ENCODE results near the gene IL25. TPM values are rescaled to one million over a fixed set of nuclear protein-coding genes. Genes with fewer than 3 reads are reported as not detected.

IL25 gene
- total and polyA plus RNA-seq, 2 of the 13 experiments (the other 11 are each of a cell fraction or from before 2014, with no cell fraction given): not detected

DNA sequence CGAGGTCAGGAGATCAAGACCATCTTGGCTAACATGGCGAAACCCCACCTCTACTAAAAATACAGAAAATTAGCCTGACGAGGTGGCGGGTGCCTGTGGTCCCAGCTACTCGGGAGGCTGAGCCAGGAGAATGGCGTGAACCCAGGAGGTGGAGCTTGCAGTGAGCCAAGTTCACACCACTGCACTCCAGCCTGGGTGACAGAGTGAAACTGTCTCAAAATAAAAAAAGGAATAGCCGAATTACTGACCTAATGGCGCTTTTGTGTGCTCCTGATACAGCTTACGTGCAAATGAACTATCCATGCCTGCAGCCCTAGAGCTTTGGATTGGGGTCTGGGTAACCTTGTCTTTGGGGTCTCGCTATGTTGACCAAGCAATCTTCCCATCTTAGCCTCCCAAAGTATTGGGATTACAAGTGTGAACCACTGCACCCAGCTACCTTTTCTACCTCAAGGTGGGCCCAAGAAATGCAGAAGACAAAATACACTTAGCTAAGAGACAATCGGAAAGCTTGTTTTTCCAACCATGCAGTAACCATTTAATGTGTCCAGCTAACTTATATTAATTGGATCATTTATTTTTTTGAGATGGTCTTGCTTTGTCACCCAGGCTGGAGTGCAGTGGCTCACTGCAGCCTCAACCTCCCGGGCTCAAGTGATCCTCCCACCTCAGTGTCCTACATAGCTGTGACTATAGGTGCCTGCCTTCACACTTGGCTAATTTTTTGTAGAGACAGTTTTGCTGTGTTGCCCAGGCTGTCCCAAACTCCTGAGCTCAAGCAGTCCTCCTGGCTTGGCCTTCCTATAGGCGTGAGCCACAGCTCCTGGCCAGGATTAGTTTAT is 45.9 kb upstream of the IL25 start (continued):
- TF ChIP-seq, protein P1, sequence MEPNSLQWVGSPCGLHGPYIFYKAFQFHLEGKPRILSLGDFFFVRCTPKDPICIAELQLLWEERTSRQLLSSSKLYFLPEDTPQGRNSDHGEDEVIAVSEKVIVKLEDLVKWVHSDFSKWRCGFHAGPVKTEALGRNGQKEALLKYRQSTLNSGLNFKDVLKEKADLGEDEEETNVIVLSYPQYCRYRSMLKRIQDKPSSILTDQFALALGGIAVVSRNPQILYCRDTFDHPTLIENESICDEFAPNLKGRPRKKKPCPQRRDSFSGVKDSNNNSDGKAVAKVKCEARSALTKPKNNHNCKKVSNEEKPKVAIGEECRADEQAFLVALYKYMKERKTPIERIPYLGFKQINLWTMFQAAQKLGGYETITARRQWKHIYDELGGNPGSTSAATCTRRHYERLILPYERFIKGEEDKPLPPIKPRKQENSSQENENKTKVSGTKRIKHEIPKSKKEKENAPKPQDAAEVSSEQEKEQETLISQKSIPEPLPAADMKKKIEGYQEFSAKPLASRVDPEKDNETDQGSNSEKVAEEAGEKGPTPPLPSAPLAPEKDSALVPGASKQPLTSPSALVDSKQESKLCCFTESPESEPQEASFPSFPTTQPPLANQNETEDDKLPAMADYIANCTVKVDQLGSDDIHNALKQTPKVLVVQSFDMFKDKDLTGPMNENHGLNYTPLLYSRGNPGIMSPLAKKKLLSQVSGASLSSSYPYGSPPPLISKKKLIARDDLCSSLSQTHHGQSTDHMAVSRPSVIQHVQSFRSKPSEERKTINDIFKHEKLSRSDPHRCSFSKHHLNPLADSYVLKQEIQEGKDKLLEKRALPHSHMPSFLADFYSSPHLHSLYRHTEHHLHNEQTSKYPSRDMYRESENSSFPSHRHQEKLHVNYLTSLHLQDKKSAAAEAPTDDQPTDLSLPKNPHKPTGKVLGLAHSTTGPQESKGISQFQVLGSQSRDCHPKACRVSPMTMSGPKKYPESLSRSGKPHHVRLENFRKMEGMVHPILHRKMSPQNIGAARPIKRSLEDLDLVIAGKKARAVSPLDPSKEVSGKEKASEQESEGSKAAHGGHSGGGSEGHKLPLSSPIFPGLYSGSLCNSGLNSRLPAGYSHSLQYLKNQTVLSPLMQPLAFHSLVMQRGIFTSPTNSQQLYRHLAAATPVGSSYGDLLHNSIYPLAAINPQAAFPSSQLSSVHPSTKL (CRISPR knock-in tag; IDR thresholded peaks at IDR 0.05): no peak; the same call in 1 of the 2 replicates
- TF ChIP-seq ZC3H4 (CRISPR knock-in tag; IDR thresholded peaks at IDR 0.05; ENCODE audit: borderline replicate concordance) (peak; percentile 41), SRF (IDR thresholded peaks at IDR 0.05; ENCODE audit: low read depth, low read length) (no peak), ZNF24 (IDR thresholded peaks at IDR 0.05) (no peak), FOSL1 (CRISPR knock-in tag; IDR thresholded peaks at IDR 0.05; ENCODE audit: borderline replicate concordance) (no peak), ZNF224 (CRISPR knock-in tag; IDR thresholded peaks at IDR 0.05) (0 out of 2 replicates have a peak, but pooled peaks have one; percentile 1), HNRNPLL (IDR thresholded peaks at IDR 0.05; ENCODE audit: low read depth, low read length, poor library complexity, severe bottlenecking) (no peak), ZFP36L1 (CRISPR knock-in tag; IDR thresholded peaks at IDR 0.05) (no peak), ZNF878 (CRISPR knock-in tag; IDR thresholded peaks at IDR 0.05) (no peak), ZNF432 (CRISPR knock-in tag; IDR thresholded peaks at IDR 0.05; ENCODE audit: borderline replicate concordance) (no peak), EEA1 (CRISPR knock-in tag; IDR thresholded peaks at IDR 0.05; ENCODE audit: borderline replicate concordance) (no peak), NFE2L1 (CRISPR knock-in tag; IDR thresholded peaks at IDR 0.05; ENCODE audit: borderline replicate concordance) (no peak), ATRX (CRISPR knock-in tag; IDR thresholded peaks at IDR 0.05; ENCODE audit: borderline replicate concordance) (no peak), SNAPC2 (CRISPR knock-in tag; IDR thresholded peaks at IDR 0.05) (no peak), MEIS1 (CRISPR knock-in tag; IDR thresholded peaks at IDR 0.05; ENCODE audit: borderline replicate concordance) (0 out of 2 replicates have a peak, but pooled peaks have one; percentile 67), ATM (IDR thresholded peaks at IDR 0.05; ENCODE audit: borderline replicate concordance) (no peak), CEBPB (IDR thresholded peaks at IDR 0.05; ENCODE audit: borderline replicate concordance, low read depth, low read length) (no peak), HNRNPK (IDR thresholded peaks at IDR 0.05; ENCODE audit: low read depth, low read length, poor library complexity, severe bottlenecking) (no peak), ZNF10 (CRISPR knock-in tag; IDR thresholded peaks at IDR 0.05; ENCODE audit: borderline replicate concordance, low read depth) (no peak), ZFP82 (CRISPR knock-in tag; IDR thresholded peaks at IDR 0.05; ENCODE audit: borderline replicate concordance) (no peak)
- TF ChIP-seq, protein P2, sequence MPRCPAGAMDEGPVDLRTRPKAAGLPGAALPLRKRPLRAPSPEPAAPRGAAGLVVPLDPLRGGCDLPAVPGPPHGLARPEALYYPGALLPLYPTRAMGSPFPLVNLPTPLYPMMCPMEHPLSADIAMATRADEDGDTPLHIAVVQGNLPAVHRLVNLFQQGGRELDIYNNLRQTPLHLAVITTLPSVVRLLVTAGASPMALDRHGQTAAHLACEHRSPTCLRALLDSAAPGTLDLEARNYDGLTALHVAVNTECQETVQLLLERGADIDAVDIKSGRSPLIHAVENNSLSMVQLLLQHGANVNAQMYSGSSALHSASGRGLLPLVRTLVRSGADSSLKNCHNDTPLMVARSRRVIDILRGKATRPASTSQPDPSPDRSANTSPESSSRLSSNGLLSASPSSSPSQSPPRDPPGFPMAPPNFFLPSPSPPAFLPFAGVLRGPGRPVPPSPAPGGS (CRISPR knock-in tag; IDR thresholded peaks at IDR 0.05): no peak
- TF ChIP-seq, protein P3, sequence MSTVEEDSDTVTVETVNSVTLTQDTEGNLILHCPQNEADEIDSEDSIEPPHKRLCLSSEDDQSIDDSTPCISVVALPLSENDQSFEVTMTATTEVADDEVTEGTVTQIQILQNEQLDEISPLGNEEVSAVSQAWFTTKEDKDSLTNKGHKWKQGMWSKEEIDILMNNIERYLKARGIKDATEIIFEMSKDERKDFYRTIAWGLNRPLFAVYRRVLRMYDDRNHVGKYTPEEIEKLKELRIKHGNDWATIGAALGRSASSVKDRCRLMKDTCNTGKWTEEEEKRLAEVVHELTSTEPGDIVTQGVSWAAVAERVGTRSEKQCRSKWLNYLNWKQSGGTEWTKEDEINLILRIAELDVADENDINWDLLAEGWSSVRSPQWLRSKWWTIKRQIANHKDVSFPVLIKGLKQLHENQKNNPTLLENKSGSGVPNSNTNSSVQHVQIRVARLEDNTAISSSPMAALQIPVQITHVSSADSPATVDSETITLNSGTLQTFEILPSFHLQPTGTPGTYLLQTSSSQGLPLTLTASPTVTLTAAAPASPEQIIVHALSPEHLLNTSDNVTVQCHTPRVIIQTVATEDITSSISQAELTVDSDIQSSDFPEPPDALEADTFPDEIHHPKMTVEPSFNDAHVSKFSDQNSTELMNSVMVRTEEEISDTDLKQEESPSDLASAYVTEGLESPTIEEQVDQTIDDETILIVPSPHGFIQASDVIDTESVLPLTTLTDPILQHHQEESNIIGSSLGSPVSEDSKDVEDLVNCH (CRISPR knock-in tag; IDR thresholded peaks at IDR 0.05): no peak

Data from HepG2 (cell line).